GM23338 (cell line): ENCODE measurements around the gene HPD. TPM values are rescaled to one million over a fixed set of nuclear protein-coding genes. Genes with fewer than 3 reads are reported as not detected.

ENCODE experiments used
- ATAC-seq: fragments of 200-7000 bp; cut with Tn5 transposase; 3 replicates; pipeline ENCODE4 v1.9.1; 2020
- DNase-seq: peaks from one replicate; pipeline ENCODE4 v3.0.0-alpha.2; 2015; ENCODE audit warnings: low spot score
- H2AFZ ChIP-seq: fragments of 200-600 bp; sonication (generic); 2 replicates; pipeline ENCODE4 v1.8.0; 2016; ENCODE audit warnings: antibody characterized with exemption, mild to moderate bottlenecking, moderate library complexity
- H3F3A ChIP-seq: fragments of 200-600 bp; sonication (generic); replicated peaks from 2 replicates; pipeline ENCODE4 v1.8.0; 2017; ENCODE audit warnings: antibody characterized with exemption, mixed run types, low read depth
- H3K27ac ChIP-seq: fragments of 200-600 bp; sonication (generic); 2 replicates; pipeline ENCODE4 v1.6.1; 2016; ENCODE audit warnings: low read depth
- H3K27me3 ChIP-seq: fragments of 200-600 bp; sonication (generic); 2 replicates; pipeline ENCODE4 v1.8.0; 2016; ENCODE audit warnings: mild to moderate bottlenecking, mixed run types, moderate library complexity; ENCODE audit not compliant: insufficient read depth
- H3K36me3 ChIP-seq: fragments of 200-600 bp; sonication (generic); 2 replicates; pipeline ENCODE4 v1.8.0; 2016; ENCODE audit warnings: mild to moderate bottlenecking; ENCODE audit not compliant: insufficient read depth
- H3K4me1 ChIP-seq: fragments of 200-600 bp; sonication (generic); 2 replicates; pipeline ENCODE4 v1.8.0; 2016; ENCODE audit warnings: mild to moderate bottlenecking, moderate library complexity; ENCODE audit not compliant: insufficient read depth
- H3K4me2 ChIP-seq: fragments of 200-600 bp; sonication (generic); 2 replicates; pipeline ENCODE4 v1.7.1; 2017; ENCODE audit warnings: mixed run types
- H3K4me3 ChIP-seq: fragments of 200-600 bp; sonication (generic); 2 replicates; pipeline ENCODE4 v1.6.1; 2016; ENCODE audit warnings: mixed run types
- H3K79me2 ChIP-seq: fragments of 200-600 bp; sonication (generic); replicated peaks from 2 replicates; pipeline ENCODE4 v1.8.0; 2017; ENCODE audit warnings: mild to moderate bottlenecking; ENCODE audit not compliant: insufficient read depth
- H3K9me2 ChIP-seq: fragments of 200-600 bp; sonication (generic); 2 replicates; pipeline ENCODE4 v1.8.0; 2017; ENCODE audit not compliant: insufficient read depth
- H4K20me1 ChIP-seq: fragments of 200-600 bp; sonication (generic); replicated peaks from 2 replicates; pipeline ENCODE4 v1.8.0; 2017; ENCODE audit warnings: mild to moderate bottlenecking; ENCODE audit not compliant: insufficient read depth
- H3K27ac Mint-ChIP-seq: 2 replicates; pipeline ENCODE4 v1.8.0; 2020; ENCODE audit warnings: inconsistent platforms, mild to moderate bottlenecking, moderate library complexity, mixed read lengths
- H3K27me3 Mint-ChIP-seq: 3 replicates; pipeline ENCODE4 v1.8.0; 2022; ENCODE audit warnings: low read depth, mild to moderate bottlenecking, moderate library complexity, mixed read lengths, inconsistent platforms; ENCODE audit not compliant: insufficient read depth, poor library complexity
- H3K36me3 Mint-ChIP-seq: 3 replicates; pipeline ENCODE4 v1.8.0; 2021; ENCODE audit warnings: low read depth, mild to moderate bottlenecking, inconsistent platforms, moderate library complexity, mixed read lengths
- H3K4me1 Mint-ChIP-seq: 3 replicates; pipeline ENCODE4 v1.8.0; 2020; ENCODE audit warnings: mild to moderate bottlenecking, inconsistent platforms, mixed read lengths
- H3K4me3 Mint-ChIP-seq: 3 replicates; pipeline ENCODE4 v1.8.0; 2021; ENCODE audit warnings: moderate library complexity, mild to moderate bottlenecking, inconsistent platforms, mixed read lengths
- H3K9me3 Mint-ChIP-seq: 3 replicates; pipeline ENCODE4 v1.8.0; 2020; ENCODE audit warnings: moderate library complexity, mild to moderate bottlenecking, inconsistent platforms, mixed read lengths
- CREB1 ChIP-seq: fragments of 250-450 bp; sonication (Bioruptor Pico); IDR thresholded peaks from 2 replicates; pipeline ENCODE4 v1.5.0; 2020; ENCODE audit warnings: low read depth, mild to moderate bottlenecking, moderate library complexity
- EZH2 ChIP-seq: fragments of 200-600 bp; sonication (generic); IDR thresholded peaks from one replicate; pipeline ENCODE4 v1.8.0; 2017; ENCODE audit warnings: antibody characterized with exemption, mild to moderate bottlenecking, low read depth; ENCODE audit not compliant: unreplicated experiment
- EZH2phosphoT487 ChIP-seq: fragments of 200-600 bp; sonication (generic); IDR thresholded peaks from one replicate; pipeline ENCODE4 v1.8.1; 2018; ENCODE audit warnings: antibody characterized with exemption; ENCODE audit not compliant: unreplicated experiment
- NANOG ChIP-seq: IDR thresholded peaks from 2 replicates; pipeline ENCODE4 v1.6.1; 2016; ENCODE audit warnings: antibody characterized with exemption, borderline replicate concordance
- POLR2AphosphoS5 ChIP-seq: IDR thresholded peaks from 2 replicates; pipeline ENCODE4 v1.6.1; 2016; ENCODE audit warnings: antibody characterized with exemption, low read depth
- ZNF114 ChIP-seq: fragments of 250-450 bp; sonication (Bioruptor Pico); IDR thresholded peaks from 2 replicates; pipeline ENCODE4 v1.5.0; 2020; ENCODE audit warnings: mild to moderate bottlenecking, moderate library complexity
- polyA plus RNA-seq: library from polyadenylated mRNA; unstranded; fragments of >200 nt; fragmentation: Nextera tagmentation; extraction: Ambion mirVana; gene quantifications from 2 replicates; pipeline ENCODE4 v1.2.1, GENCODE V29; 2016
- total RNA-seq: library from RNA; depleted of rRNA; stranded (reverse); fragments of >200 nt; shearing (Covaris generic); gene quantifications from 2 replicates; pipeline ENCODE4 v1.2.3, GENCODE V29; 2014
- TF ChIP-seq, protein P1 (sequence below): fragments of 250-450 bp; sonication (Bioruptor Pico); IDR thresholded peaks from 2 replicates; pipeline ENCODE4 v1.5.0; 2020; ENCODE audit warnings: mild to moderate bottlenecking, moderate library complexity

Gene HPD
- total and polyA plus RNA-seq, 2 experiments from 2014 or later = not detected

- TF ChIP-seq, protein P1, sequence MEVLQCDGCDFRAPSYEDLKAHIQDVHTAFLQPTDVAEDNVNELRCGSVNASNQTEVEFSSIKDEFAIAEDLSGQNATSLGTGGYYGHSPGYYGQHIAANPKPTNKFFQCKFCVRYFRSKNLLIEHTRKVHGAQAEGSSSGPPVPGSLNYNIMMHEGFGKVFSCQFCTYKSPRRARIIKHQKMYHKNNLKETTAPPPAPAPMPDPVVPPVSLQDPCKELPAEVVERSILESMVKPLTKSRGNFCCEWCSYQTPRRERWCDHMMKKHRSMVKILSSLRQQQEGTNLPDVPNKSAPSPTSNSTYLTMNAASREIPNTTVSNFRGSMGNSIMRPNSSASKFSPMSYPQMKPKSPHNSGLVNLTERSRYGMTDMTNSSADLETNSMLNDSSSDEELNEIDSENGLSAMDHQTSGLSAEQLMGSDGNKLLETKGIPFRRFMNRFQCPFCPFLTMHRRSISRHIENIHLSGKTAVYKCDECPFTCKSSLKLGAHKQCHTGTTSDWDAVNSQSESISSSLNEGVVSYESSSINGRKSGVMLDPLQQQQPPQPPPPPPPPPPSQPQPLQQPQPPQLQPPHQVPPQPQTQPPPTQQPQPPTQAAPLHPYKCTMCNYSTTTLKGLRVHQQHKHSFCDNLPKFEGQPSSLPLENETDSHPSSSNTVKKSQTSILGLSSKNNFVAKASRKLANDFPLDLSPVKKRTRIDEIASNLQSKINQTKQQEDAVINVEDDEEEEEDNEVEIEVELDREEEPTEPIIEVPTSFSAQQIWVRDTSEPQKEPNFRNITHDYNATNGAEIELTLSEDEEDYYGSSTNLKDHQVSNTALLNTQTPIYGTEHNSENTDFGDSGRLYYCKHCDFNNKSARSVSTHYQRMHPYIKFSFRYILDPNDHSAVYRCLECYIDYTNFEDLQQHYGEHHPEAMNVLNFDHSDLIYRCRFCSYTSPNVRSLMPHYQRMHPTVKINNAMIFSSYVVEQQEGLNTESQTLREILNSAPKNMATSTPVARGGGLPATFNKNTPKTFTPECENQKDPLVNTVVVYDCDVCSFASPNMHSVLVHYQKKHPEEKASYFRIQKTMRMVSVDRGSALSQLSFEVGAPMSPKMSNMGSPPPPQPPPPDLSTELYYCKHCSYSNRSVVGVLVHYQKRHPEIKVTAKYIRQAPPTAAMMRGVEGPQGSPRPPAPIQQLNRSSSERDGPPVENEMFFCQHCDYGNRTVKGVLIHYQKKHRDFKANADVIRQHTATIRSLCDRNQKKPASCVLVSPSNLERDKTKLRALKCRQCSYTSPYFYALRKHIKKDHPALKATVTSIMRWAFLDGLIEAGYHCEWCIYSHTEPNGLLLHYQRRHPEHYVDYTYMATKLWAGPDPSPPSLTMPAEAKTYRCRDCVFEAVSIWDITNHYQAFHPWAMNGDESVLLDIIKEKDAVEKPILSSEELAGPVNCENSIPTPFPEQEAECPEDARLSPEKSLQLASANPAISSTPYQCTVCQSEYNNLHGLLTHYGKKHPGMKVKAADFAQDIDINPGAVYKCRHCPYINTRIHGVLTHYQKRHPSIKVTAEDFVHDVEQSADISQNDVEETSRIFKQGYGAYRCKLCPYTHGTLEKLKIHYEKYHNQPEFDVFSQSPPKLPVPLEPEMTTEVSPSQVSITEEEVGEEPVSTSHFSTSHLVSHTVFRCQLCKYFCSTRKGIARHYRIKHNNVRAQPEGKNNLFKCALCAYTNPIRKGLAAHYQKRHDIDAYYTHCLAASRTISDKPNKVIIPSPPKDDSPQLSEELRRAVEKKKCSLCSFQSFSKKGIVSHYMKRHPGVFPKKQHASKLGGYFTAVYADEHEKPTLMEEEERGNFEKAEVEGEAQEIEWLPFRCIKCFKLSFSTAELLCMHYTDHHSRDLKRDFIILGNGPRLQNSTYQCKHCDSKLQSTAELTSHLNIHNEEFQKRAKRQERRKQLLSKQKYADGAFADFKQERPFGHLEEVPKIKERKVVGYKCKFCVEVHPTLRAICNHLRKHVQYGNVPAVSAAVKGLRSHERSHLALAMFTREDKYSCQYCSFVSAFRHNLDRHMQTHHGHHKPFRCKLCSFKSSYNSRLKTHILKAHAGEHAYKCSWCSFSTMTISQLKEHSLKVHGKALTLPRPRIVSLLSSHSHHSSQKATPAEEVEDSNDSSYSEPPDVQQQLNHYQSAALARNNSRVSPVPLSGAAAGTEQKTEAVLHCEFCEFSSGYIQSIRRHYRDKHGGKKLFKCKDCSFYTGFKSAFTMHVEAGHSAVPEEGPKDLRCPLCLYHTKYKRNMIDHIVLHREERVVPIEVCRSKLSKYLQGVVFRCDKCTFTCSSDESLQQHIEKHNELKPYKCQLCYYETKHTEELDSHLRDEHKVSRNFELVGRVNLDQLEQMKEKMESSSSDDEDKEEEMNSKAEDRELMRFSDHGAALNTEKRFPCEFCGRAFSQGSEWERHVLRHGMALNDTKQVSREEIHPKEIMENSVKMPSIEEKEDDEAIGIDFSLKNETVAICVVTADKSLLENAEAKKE (CRISPR knock-in tag) = no peak
- TF ChIP-seq EZH2 (no peak), EZH2phosphoT487 (no peak), NANOG (no peak)
Measured at GRCh38 chr12:121799842-121800693, 58.6 kb downstream of the HPD start (continued).

DNA sequence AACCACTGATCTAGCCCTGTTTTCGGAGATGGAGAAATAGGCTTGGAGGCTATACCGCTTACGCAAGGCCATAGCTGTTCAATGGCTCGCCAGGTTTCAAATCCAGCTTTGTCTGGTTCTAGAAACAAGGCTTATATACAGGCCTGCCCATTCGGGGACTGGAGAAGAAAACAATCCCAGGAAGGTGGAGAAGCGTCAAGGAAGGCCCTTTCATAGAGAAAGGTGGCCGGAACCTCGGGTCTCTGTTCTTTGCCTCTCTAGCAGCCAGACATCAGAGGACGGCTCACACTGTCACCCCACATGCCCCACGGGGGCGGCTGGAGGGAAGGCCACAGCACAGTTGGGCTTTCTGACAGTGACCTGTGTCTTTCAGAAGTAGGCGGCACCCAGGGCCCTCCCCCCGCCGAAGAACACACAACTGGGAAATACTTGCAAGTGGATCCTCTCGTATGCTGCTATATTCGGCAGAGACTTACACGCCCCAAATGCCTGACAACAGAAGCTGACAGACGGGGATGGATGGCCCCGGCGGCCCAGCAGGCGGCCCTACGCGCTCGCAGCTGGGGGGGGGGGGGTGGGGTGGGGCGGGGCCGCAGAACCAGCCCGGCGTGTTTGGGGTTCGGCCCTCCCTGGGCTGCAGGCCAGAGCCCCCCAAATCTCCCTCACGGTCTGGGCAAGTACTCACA lies 59.4 kb downstream of the HPD start:
- Histone ChIP-seq H2AFZ (no peak overlapping the region), H3F3A (peaks cover 40% of the 10 kb centered on the region), H3K4me2 (peak overlapping the region; percentile 94), H3K4me3 (peak overlapping the region; percentile 59), H4K20me1 (peaks cover 9% of the 10 kb centered on the region; the same call in 1 of the 2 replicates), H3K27me3 (no peaks in the 10 kb centered on the region), H3K79me2 (peaks cover 44% of the 10 kb centered on the region), H3K36me3 (no peaks in the 10 kb centered on the region), H3K27ac (peak overlapping the region; percentile 96), H3K4me1 (peaks cover 35% of the 10 kb centered on the region), H3K9me2 (no peaks in the 10 kb centered on the region)
- Mint-ChIP-seq H3K4me1 (peaks cover 44% of the 10 kb centered on the region), H3K4me3 (peak overlapping the region; percentile 84), H3K27me3 (peaks cover 42% of the 10 kb centered on the region), H3K36me3 (peaks cover 49% of the 10 kb centered on the region), H3K9me3 (peaks cover 5% of the 10 kb centered on the region; the same call in 2 of the 3 replicates), H3K27ac (peak overlapping the region; percentile 91)
- no peak for ATAC-seq
- peak; percentile 61 for DNase-seq
- TF ChIP-seq POLR2AphosphoS5 = no peak
- TF ChIP-seq, protein P1 (CRISPR knock-in tag) = no peak
- TF ChIP-seq ZNF114 = no peak
- TF ChIP-seq NANOG = no peak
- TF ChIP-seq EZH2 = no peak
- TF ChIP-seq CREB1 (CRISPR knock-in tag) = no peak
